HG03196 (cell line): ENCODE results near the gene YIPF2.
"Not testable (repeated sequence)": the region's sequence is repeated elsewhere in the genome, so short reads cannot be mapped to it uniquely, and the experiment has no call there.

Source experiments
- ATAC-seq: cut with Tn5 transposase; IDR thresholded peaks from one replicate; pipeline ENCODE4 v1.9.1; 2021; ENCODE audit not compliant: unreplicated experiment

The YIPF2 gene

GRCh38 chr19:10941649-10942048 lies 13.2 kb upstream of the YIPF2 start:
- not testable (repeated sequence) for ATAC-seq

GRCh38 chr19:10936661-10937084 lies 8.2 kb upstream of the YIPF2 start:
- no peak for ATAC-seq

- ATAC-seq = no peak
Observed at GRCh38 chr19:10935371-10936059, 7.1 kb upstream of the YIPF2 start.

- ATAC-seq = no peak
Observed at GRCh38 chr19:10929402-10929794, 959 bp upstream of the YIPF2 start.

- ATAC-seq = peak; percentile 17
Observed at GRCh38 chr19:10927730-10928562, 493 bp downstream of the YIPF2 start.

DNA sequence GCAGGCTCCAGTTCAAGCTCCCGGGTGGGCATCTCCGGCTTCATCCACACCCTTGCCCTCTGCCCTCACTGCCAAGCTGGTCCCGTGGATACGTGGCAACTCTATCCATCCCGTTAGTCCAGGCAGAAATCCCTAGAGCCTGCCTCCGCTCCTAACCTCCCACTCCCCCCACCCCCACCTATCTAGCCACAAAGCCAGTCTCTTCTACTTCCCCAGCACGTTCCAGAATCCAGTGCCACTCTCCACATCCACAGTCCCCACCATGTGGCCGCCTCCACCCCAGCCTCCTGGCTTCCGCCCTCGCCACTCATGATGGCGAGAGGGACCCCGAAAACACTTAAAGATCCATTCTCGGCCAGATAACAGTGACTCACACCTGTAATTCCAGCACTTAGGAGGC lies 3.8 kb downstream of the YIPF2 start:
- ATAC-seq = no peak

DNA sequence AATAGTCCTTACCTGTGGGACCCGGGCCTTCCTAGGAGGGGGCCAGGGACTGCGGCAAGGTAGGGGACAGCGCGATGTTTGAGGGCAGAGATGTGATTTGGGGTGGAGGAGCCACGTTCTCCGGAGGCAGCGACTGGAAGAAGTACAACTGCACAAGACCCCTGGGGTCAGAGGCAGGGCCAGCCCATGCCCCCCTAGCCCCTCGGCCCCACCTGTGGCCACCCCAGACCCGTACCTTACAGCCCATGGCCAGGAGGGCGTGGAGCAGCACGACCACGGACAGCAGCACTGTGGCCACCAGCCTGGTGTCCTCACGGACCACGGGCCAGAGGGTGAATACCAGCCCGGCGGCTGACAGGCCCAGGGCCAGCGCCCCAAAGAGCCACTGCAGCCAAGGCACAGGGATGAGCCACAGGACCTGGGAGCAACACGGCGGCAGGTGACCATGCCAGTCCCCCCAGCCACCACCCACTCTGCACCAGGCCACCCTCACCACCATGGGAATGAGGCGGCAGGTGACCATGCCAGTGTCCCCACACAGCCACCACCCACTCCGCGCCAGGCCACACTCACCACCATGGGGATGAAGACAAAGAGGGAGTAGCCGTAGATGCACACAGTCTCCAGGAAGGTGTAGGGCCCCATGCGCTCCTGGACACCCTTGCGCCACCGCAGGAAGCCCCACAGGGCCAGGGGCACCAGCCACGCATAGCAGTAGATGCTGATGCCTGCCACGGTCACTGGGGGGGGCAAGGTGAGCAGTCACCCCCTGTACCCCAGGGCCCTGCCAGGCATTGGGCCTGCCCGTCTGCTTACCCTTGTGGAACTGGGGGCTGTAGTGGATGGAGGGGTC lies 5.0 kb downstream of the YIPF2 start:
- no peak for ATAC-seq

GRCh38 chr19:10922638-10923014 lies 5.8 kb downstream of the YIPF2 start:
- no peak for ATAC-seq

GRCh38 chr19:10921910-10922637 lies 6.4 kb downstream of the YIPF2 start:
- ATAC-seq = no peak

DNA sequence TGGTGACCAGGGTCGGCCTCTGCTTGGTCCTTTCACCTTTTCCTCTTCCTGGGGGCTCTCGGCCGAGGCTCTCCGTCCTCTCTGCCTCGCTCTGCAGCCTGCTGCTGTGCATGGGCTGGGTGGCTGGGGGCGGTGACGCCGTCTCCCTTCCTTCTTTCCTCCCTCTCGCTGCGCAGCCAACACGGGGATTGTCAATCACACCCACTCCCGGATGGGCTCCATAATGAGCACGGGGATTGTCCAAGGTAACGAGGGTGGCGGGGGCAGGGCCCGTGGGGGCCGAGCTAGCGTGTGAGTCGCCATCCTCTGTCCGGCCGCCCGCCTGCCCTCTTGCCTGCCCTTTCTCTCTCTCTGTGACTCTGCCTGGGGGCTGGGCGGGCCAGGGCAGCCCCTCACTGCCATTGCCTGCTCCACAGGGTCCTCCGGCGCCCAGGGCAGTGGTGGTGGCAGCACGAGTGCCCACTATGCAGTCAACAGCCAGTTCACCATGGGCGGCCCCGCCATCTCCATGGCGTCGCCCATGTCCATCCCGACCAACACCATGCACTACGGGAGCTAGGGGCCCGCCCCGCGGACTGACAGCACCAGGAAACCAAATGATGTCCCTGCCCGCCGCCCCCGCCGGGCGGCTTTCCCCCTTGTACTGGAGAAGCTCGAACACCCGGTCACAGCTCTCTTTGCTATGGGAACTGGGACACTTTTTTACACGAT lies 7.1 kb downstream of the YIPF2 start:
- no peak for ATAC-seq

GRCh38 chr19:10920781-10921180 lies 7.7 kb downstream of the YIPF2 start:
- no peak for ATAC-seq

DNA sequence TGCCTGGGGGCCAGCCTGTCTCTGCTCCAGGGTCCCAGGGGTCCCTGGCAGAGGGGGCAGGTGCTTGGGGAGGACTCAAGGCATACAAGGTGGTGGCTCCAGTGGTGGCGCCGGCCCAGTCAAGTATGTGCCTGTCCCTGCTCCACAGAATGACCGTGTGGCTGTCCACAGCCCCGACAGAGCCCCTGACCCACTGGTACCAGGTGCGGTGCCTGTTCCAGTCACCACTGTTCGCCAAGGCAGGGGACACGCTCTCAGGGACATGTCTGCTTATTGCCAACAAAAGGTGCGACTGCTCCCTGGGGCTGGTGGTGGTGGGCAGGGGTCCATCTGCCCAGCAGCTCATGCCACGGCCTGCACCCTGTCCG lies 8.2 kb downstream of the YIPF2 start:
- ATAC-seq = no peak

GRCh38 chr19:10919352-10920287 lies 8.8 kb downstream of the YIPF2 start:
- ATAC-seq = no peak

- no peak for ATAC-seq
Observed at GRCh38 chr19:10918359-10918758, 10.1 kb downstream of the YIPF2 start.

DNA sequence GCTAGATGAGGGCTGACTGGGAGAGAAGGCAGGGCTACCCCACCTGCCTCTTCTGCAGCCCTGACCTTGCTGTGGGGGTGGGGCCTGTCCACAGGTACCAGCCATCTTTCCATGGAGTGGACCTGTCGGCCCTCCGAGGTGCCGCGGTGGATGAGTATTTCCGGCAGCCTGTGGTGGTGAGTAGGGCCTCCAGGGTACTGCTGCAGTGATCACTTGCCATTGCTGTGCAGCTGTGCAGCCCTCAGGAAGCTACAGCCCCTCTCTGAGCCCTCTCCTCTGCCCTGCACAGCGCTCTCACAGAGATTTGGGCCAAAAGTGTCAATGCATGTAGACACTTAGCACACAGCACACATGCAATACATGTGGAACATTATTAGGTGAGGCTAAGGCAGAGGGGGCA lies 11.8 kb downstream of the YIPF2 start:
- ATAC-seq = no peak

DNA sequence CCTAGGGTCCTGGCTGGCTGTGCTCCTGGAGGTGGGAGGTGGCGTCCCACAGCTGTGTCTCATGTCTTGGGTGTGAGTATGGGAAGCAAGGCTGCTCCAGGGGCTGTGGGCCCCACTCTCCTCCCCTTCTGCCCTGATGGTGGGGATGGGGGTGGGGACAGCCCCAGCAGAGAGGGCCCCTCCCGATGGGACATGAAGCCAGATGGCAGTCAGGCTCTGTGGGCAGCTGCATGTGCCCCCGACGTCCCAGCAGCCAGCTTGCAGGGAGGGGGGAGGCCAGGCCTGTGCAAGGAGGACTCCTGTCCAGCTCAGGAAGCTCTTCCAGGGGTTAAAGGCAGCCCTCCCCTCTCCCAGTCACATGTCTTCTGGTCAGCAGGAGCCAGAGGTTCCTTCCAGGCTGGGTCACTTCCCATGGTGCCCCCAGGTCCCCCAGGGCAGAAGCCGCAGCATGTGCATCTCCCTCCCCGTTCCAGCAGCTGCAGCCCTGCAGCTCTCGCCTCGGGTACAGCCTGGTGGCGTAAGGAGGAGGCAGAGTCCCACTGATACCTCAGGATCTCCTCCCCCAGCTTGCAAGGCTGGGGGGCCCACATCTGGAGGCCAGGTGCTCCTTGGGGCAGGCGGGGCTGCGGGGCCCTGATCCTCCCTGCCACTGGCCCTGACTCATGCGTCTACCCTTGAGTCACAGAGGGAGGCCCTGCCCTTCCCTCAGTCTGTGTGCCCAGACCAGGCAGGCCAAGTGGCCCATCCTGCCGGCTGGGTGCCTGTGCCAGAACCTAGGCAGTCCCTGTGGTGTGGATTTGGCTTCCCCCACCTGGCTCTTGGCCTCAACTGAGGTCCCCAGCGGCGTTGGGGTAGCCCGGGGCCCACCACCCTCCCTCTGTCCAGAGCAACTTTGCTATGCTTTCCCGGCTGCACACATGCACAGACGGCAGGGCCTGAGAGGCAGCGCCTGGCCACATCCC lies 13.0 kb downstream of the YIPF2 start:
- ATAC-seq = no peak

DNA sequence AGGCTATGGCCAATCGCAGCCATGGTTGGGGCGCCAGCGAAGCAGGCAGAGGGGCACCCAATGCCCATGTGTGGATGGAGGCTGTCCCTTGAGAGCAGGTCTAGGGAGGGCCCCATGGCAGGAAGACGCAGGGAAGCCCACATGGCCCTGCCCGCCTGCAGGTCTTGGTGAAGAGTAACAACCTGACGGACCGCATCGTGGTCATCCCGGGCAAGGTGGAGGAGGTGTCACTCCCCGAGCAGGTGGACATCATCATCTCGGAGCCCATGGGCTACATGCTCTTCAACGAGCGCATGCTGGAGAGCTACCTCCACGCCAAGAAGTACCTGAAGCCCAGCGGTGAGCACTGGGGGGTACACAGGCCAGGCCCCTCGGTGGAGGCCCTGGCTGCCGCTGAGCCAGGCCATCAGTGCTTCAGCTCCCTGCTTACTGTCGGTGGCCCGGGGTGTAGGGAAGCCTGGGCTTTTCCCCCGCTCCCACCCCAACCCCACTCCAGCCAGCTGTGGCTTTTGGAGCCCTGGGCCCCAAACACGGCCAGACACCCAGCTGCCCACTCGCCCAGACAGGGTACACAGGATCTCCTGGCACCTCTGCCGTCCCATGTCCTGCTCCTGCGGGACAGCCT lies 14.6 kb downstream of the YIPF2 start:
- ATAC-seq = no peak

- ATAC-seq = no peak
Observed at GRCh38 chr19:10912619-10913018, 15.8 kb downstream of the YIPF2 start.
